A673 (cell line): ENCODE measurements around the gene ZNF273. TPM values are rescaled to one million over a fixed set of nuclear protein-coding genes. Genes with fewer than 3 reads are reported as not detected.

ENCODE experiments used
- BruUV-seq: library from RNA; stranded (reverse); fragments of 400-500 nt; replicated peaks from 2 replicates; lab custom pipeline; 2021; lab: Mats Ljungman, UMichigan
- CTCF ChIA-PET: fragments of 300-600 bp; sonication (Branson Sonifier 250); formaldehyde crosslinking; loops from one replicate; lab custom pipeline; 2022; ENCODE audit warnings: antibody characterized with exemption; lab: Charles Lee
- POLR2A ChIA-PET: fragments of 300-600 bp; sonication (Branson Sonifier 250); formaldehyde crosslinking; loops from one replicate; lab custom pipeline; 2022; ENCODE audit warnings: antibody characterized with exemption; ENCODE audit not compliant: low non-redundant PET; lab: Charles Lee
- DNase-seq: peaks from one replicate; pipeline ENCODE4 v3.0.0-alpha.2; 2015; ENCODE audit warnings: low spot score
- H3K27ac ChIP-seq: fragments of 200-600 bp; sonication (generic); 2 replicates; pipeline ENCODE4 v1.5.1; 2016; ENCODE audit warnings: mixed run types, low read depth, mild to moderate bottlenecking, mixed read lengths, antibody characterized with exemption, low read length; ENCODE audit not compliant: poor library complexity, severe bottlenecking
- H3K27me3 ChIP-seq: fragments of 200-600 bp; sonication (generic); replicated peaks from 2 replicates; pipeline ENCODE4 v1.6.1; 2017; ENCODE audit warnings: mixed run types, low read depth, mild to moderate bottlenecking, mixed read lengths, antibody characterized with exemption, low read length; ENCODE audit not compliant: insufficient read depth, poor library complexity
- H3K36me3 ChIP-seq: fragments of 200-600 bp; sonication (generic); 2 replicates; pipeline ENCODE4 v1.6.1; 2016; ENCODE audit warnings: mixed run types, mild to moderate bottlenecking, mixed read lengths, antibody characterized with exemption, low read length; ENCODE audit not compliant: insufficient read depth, poor library complexity, severe bottlenecking
- H3K4me1 ChIP-seq: fragments of 200-600 bp; sonication (generic); 2 replicates; pipeline ENCODE4 v1.6.1; 2017; ENCODE audit warnings: mixed run types, mild to moderate bottlenecking, mixed read lengths, antibody characterized with exemption, low read length; ENCODE audit not compliant: insufficient read depth, poor library complexity, severe bottlenecking
- H3K4me3 ChIP-seq: fragments of 200-600 bp; sonication (generic); 2 replicates; pipeline ENCODE4 v1.5.1; 2016; ENCODE audit warnings: low read depth, mixed run types, mild to moderate bottlenecking, mixed read lengths, low read length; ENCODE audit not compliant: poor library complexity, severe bottlenecking
- H3K9me3 ChIP-seq: fragments of 200-600 bp; sonication (generic); 2 replicates; pipeline ENCODE4 v1.6.1; 2016; ENCODE audit warnings: mixed run types, low read depth, mild to moderate bottlenecking, mixed read lengths, antibody characterized with exemption, low read length; ENCODE audit not compliant: poor library complexity, severe bottlenecking
- EZH2 ChIP-seq: fragments of 200-600 bp; sonication (generic); IDR thresholded peaks from 2 replicates; pipeline ENCODE4 v1.6.1; 2017; ENCODE audit warnings: borderline replicate concordance, low read depth, mild to moderate bottlenecking, mixed read lengths, antibody characterized with exemption, low read length; ENCODE audit not compliant: poor library complexity, severe bottlenecking
- intact Hi-C: fragments of 100-400 bp; cut with micrococcal nuclease; formaldehyde crosslinking; loops from one replicate; pipeline ENCODE4 v1.10.0; 2022; ENCODE audit not compliant: unreplicated experiment
- total RNA-seq: library from RNA; stranded (reverse); gene quantifications from 2 replicates; pipeline ENCODE4 v1.2.3, GENCODE V29; 2021
- TF ChIP-seq, protein P1 (sequence below): fragments of 300-800, 200-600 bp; sonication (generic); conservative IDR thresholded peaks from 2 replicates; pipeline ENCODE4 v1.5.1; 2017; ENCODE audit warnings: low read depth, mild to moderate bottlenecking, antibody characterized with exemption, low read length, moderate library complexity, mixed read lengths

Gene ZNF273
- total RNA-seq, 1 experiment from 2014 or later: 10.1 TPM

- intact Hi-C loops: no loop called here
- H3K4me1 ChIP-seq: no peaks in the 10 kb centered on the region
- no peak overlapping the region for H3K4me3 ChIP-seq
- no TSS peak for BruUV-seq
- POLR2A ChIA-PET: no interaction called here
- no peak for DNase-seq
- no peaks in the 10 kb centered on the region for H3K27me3 ChIP-seq
- no peaks in the 10 kb centered on the region for H3K36me3 ChIP-seq
- TF ChIP-seq, protein P1, sequence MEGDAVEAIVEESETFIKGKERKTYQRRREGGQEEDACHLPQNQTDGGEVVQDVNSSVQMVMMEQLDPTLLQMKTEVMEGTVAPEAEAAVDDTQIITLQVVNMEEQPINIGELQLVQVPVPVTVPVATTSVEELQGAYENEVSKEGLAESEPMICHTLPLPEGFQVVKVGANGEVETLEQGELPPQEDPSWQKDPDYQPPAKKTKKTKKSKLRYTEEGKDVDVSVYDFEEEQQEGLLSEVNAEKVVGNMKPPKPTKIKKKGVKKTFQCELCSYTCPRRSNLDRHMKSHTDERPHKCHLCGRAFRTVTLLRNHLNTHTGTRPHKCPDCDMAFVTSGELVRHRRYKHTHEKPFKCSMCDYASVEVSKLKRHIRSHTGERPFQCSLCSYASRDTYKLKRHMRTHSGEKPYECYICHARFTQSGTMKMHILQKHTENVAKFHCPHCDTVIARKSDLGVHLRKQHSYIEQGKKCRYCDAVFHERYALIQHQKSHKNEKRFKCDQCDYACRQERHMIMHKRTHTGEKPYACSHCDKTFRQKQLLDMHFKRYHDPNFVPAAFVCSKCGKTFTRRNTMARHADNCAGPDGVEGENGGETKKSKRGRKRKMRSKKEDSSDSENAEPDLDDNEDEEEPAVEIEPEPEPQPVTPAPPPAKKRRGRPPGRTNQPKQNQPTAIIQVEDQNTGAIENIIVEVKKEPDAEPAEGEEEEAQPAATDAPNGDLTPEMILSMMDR: no peak
- TF ChIP-seq EZH2: no peak
- H3K9me3 ChIP-seq: no peaks in the 10 kb centered on the region
- no peak overlapping the region for H3K27ac ChIP-seq
- CTCF ChIA-PET: no interaction called here
Observed at GRCh38 chr7:64874562-64875250, 28.4 kb upstream of the ZNF273 start.

DNA sequence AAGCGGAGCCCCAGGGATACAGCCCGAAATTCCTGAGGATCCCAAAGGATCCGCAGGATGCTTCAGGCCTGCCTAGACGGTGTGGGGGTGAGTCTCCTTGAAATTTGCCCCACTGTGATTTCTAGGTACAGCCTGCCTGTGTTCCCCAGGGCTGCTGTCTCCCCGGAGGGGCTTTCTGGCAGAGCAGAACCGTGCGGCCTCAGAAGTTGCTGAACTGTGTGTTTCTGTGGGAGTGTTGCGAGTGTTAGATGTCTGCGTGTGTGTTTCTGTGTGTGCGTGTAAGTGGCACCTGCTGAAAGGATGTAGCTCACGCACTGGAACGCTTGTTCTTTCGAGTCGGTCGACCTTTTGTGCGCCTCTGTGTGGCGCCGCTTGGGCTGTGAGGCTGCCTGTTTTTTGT is 27.8 kb upstream of the ZNF273 start:
- CTCF ChIA-PET: no interaction called here
- no peaks in the 10 kb centered on the region for H3K4me1 ChIP-seq
- TF ChIP-seq, protein P1: no peak
- no peak for TF ChIP-seq EZH2
- H3K27ac ChIP-seq: no peak overlapping the region
- intact Hi-C loops: no loop called here
- POLR2A ChIA-PET: no interaction called here
- H3K4me3 ChIP-seq: no peak overlapping the region
- H3K27me3 ChIP-seq: no peaks in the 10 kb centered on the region
- no peaks in the 10 kb centered on the region for H3K36me3 ChIP-seq
- no peaks in the 10 kb centered on the region for H3K9me3 ChIP-seq
- no peak for DNase-seq
- no TSS peak for BruUV-seq

GRCh38 chr7:64875658-64876406 is 27.2 kb upstream of the ZNF273 start:
- no peaks in the 10 kb centered on the region for H3K27me3 ChIP-seq
- no peak for DNase-seq
- BruUV-seq: no TSS peak
- H3K27ac ChIP-seq: no peak overlapping the region
- intact Hi-C loops: no loop called here
- POLR2A ChIA-PET: no interaction called here
- H3K9me3 ChIP-seq: no peaks in the 10 kb centered on the region
- no peak overlapping the region for H3K4me3 ChIP-seq
- H3K36me3 ChIP-seq: no peaks in the 10 kb centered on the region
- TF ChIP-seq EZH2: no peak
- TF ChIP-seq, protein P1: no peak
- H3K4me1 ChIP-seq: no peaks in the 10 kb centered on the region
- CTCF ChIA-PET: no interaction called here
